HG02588 (cell line): Measurements from ENCODE around the gene C1QBP.
A peak's percentile ranks its signal among the peaks of the same experiment; 100 is the strongest.
"Not testable (repeated sequence)": the region's sequence is repeated elsewhere in the genome, so short reads cannot be mapped to it uniquely, and the experiment has no call there.

Source experiments
- ATAC-seq: cut with Tn5 transposase; IDR thresholded peaks from one replicate; pipeline ENCODE4 v1.9.1; 2021; ENCODE audit warnings: mild to moderate bottlenecking, moderate library complexity; ENCODE audit not compliant: unreplicated experiment

C1QBP gene

DNA sequence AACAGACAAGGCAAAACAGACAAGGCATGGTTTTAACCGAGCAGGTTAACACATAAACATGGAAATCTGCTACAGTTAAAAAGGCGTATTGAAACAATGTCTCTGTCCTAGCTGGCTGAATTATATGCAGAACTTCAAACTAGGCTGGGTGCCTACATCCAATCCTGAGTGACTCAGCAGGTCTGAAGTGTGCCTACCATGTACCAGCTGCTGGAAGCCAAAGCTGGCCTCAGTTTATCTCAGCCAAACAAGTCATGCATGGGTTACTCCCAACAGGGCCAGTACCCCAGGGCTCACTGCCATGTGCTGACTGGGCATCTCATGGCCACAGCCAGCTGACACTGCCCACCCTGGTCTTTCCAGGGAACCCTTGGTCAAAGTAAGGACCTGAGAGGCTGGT lies 4.0 kb downstream of the C1QBP start:
- ATAC-seq: no peak

DNA sequence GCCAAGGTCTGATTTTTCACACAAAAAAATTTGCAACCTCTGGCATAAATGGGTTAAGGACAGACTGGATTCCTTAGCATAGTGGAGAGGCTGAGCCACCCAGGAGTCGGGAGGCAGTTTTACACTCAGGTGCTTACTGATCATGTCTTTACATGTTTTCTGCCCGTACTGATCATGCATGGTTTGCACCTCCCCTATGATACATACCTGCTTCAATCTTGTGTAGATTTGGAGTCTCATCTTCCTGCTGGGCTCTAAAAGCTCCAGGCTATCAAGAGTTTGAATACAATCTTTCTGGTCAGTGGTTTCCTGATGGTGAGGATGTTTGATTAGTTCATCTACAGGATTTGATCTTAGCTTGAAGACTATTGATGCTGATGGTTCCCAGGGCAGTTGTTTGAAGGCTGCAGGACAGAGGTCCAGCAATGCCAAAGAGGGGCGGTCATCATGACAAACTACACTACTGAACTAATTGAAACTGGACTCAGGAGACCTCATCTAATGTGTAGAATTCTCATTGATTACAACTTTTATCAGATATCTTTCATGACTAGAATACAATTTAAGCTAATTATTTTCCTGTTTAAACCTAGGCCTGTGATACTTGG lies 6.9 kb downstream of the C1QBP start:
- ATAC-seq: no peak

GRCh38 chr17:5431234-5431633 lies 7.7 kb downstream of the C1QBP start:
- ATAC-seq: not testable (repeated sequence)

DNA sequence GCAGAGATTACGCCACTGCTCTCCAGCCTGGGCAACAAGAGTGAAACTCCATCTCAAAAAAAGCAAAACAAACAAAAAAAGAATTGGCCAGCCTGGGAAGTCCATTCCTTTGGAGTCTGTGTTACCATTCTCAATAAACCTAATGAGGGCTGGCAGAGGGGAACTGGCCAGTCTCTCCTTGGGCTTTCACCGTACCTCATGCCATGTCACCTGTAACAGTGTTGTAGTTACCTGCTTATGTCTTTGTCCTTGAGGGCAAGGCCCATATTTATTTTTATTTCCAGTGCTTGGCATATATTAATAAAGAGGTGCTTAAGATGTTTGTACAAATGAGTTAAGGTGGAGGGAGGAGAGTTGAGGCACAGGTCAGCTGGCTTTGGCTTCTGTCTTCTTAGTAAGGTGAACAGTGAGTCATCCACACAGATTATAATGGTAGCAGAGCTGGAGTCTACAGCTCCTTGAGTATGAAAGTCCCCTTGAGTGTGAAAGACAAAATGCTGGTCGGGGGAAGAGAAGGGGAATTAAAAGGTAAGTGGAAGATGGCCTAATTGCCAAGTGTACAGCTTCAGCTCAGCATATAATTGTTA lies 8.4 kb downstream of the C1QBP start:
- no peak for ATAC-seq

DNA sequence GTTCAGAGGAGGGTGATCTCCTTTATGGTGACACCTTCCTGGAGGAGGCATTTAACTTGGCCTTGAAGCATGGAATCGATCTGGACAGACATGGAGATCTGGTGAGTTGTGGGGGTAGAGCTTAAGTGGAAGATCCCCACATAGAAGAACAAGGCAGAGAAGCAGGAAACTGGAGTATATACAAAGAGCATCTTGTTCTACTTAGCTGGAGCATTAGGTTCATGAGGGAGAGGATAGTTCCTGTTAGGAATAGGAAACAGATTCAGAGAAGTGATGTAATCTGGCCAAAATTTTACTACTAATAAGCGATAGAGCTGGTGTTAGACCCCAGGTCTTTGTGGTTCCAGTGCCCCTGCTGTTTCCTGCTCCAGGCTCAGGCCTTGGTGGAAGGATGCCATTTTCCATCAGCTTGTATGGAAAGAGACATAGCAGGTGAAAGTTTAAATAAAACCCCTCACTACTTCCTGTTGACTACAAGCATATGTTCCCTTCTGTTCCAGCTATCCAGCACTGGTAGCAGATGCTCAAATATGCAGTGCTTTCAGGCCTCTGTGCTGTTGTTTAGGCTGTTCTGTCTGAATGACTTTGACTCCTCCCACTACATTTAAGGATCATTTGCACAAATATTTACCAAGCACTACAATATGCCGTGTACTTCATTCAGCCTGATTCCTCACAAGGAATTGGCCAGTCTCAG lies 9.6 kb downstream of the C1QBP start:
- no peak for ATAC-seq

- ATAC-seq: no peak
Observed at GRCh38 chr17:5425826-5426225, 13.1 kb downstream of the C1QBP start.

DNA sequence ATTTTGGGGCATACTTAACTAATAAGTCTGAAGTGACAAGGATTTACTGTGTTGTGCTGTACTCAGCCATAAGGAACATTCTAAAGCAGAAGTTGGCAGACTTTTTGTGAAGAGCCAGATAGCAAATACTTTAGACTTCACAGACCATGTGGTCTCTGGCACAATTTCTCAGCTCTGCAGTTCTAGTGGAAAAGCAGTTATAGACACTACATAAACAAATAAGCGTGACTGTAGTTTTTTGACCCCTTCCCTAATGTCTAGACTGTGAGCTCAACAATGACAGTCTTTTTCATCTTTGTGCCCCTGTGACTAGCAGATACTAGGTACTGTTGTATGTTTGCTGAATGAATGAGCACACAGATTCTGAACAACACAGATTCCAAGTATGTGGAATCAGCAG lies 14.0 kb downstream of the C1QBP start:
- ATAC-seq: no peak

GRCh38 chr17:5422505-5422904 lies 16.4 kb downstream of the C1QBP start:
- no peak for ATAC-seq

DNA sequence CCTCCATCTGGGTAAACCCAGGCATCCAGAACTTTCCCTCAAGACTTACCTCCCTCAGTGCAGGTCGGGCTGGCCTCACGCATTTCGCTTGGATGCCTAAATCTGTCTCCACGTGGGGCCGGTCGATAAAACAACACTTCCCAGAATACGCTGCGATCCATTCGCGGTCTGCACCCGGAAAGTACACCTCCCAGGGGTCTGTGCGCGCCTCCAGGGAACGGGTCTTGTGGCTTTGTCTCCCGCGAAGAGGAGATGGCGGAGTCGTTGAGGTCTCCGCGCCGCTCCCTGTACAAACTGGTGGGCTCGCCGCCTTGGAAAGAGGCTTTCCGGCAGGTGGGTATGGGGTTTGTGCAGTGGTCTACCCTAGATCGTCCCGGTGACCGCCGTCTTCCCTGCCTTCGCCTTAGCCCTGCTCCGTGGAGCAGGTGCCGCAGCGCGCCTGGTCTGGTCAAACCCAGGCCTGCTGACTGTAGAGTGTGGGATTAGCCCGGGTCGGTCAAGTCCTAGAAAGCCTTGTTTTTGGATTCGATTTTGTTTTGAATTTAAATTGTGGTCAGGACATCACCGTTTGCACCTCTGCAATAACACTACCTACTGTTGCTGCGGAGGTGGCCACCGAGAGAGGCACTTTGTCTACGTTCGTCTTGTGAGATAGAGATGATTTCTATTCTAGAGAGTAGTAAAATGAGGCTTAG lies 18.8 kb downstream of the C1QBP start, which contains the start of gene RPAIN:
Gene RPAIN, plus strand, starts transcription at position 224 of the 695 bp plus-strand sequence. Its CDS starts 29 bp downstream, at position 253.
- peak; percentile 58 for ATAC-seq

DNA sequence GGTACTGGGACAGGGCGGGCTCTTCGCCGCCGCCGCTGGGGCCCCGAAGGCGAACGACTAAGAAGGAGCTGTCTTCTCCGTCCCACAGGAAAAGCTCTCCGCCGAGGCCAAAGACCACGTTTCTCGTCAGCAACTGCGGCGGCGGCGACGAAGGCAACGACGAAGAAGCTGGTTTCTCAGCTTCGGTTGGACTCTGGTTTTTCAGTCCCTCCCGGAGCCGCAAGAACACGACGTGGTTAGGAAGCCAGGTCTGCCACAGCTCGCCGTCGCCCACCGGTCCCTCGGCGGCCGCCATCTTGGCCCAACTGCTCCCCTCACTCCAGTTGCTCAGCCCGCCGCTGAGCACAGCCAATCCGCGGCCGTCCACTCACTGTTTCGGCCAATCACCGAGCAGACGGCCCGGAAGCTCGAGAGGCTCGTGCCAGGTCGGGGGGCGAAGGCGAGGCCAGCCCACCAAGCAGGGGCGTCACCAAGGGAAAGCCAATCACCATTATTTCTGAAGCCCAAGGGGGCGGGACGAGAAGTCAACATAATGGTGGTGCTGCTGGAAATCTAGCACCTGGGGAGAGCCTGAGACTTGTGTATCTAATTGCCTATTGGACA lies 19.5 kb downstream of the C1QBP start, which contains the start of gene NUP88:
Gene NUP88, minus strand, starts transcription at position 307 of the 603 bp plus-strand sequence. Its CDS starts 12 bp downstream, at position 295.
- peak; percentile 82 for ATAC-seq

DNA sequence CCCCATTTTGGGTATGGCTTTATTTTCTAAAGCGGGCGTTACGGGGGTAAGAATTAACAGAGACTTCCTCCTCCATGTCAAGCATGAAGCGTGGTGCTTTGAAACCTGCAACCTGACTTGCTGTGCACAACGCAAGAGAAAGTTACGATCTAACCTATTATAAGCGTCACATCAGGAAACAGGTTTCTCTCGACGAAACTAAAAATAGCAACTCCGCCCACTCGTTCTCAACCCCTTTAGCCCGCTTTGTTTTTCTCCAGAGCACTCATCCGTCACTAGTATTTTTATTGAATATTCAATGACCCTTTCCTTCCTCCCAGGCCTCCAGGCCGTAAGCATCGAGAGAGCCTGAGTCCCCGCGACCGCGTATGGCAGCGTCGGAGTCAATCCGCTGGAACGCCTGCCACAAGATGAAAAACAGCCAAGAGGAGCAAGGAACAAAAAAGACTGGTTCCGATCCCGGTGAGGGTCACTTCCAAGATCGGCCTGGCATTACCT lies 20.0 kb downstream of the C1QBP start:
- peak; percentile 14 for ATAC-seq

- no peak for ATAC-seq
Observed at GRCh38 chr17:5416901-5417300, 22.1 kb downstream of the C1QBP start.

- no peak for ATAC-seq
Observed at GRCh38 chr17:5413682-5414081, 25.3 kb downstream of the C1QBP start.

DNA sequence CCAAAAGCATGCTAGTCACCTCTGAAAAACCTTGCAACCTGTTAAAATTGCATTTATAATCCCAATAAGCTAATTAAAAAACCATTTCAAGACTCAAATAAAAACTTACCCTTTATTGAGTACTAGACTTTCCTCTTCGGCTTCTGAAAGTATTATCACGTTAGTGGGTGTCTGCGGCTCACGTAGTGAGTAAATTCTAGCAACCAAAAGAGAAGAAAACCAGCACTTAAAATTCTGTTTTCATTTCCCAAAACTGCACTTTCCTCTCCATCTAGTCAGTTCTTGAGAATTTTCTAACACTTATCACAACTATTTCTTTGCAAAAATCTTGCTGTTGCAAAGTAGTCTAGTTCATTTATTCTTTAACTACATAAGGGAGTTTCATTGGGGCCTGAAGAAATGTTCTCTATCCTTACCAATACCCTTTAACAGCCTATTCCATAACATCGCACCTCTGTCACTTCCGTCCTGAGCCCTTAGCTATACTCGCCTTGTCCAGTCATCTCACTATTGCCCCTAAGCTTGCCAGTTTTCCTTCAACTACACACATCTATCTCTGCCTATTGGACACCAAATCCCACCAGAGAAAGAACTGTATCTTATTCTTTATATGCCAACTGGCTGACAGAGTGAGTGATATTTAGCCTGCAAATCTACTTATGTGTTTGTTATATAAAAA lies 28.2 kb downstream of the C1QBP start:
- ATAC-seq: no peak

DNA sequence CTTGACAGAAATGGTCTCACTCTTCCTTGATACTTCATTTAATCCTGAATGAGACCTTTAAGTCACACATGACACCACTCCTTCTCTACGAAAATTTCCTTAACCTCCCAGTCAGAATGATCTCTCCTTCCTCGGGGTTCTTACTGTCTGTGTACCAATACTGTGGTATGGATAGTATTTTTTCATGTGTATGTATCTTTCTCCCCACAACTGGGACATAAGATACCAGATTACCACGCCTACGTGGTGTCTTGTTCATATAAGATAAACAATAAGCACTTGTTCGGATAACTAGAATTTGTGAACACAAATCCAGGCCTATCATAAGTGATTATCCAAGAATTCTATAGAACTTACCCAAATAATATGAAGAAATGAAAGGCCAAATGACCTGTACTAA lies 30.8 kb downstream of the C1QBP start:
- ATAC-seq: no peak

GRCh38 chr17:5405400-5405799 lies 33.6 kb downstream of the C1QBP start:
- no peak for ATAC-seq

DNA sequence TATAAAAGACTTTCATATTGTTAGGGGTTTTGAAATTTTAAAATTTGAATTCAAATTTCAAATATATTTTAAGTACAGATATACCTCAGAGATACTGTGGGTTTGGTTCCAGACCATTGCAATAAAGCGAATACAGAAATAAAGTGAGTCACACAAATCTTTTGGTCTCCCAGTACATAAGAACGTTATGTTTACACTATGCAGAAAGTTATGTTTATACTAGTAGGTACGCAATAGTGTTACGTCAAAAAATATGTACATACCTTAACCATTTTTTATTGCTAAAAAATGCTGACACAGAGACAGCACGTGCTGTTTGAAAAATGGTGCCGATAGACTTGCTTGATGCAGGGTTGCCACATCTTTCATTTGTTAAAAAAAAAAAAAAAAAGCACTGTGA lies 39.2 kb downstream of the C1QBP start:
- ATAC-seq: no peak

DNA sequence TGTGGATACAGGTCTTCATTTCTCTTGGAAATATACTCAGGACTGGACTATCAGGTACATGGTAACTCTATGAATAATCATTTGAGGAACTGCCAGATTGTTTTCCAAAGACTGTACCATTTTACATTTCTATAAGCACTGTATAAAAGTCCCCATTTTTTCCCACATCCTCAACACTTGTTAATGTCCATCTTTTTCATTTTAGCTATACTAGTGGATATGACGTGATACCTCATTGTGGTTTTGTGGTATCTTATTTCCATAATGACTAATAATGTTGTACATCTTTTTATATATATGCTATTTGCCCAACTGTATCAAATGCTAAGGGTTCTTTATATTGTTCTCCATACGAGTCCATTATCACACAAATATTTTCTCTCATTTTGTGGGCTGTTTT lies 42.3 kb downstream of the C1QBP start:
- no peak for ATAC-seq

DNA sequence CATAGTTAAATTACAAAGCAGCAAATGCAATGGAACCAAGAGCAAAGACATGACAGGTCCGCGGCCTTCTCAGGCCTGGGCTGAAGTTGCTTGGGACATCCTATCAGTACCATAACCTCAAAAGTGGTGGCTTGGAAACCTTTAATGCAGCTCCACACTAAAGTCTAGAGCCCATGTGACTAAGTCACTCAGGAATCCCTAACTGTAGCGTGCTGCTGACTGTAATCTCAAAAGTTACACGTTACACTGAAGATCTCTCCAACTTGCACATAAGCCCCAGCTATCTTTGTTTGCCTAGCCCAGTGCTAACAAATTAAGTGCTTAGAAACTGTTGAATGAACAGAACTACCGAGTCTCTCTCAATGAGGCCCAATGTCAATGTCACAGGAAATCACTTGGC lies 47.3 kb downstream of the C1QBP start:
- ATAC-seq: no peak
